ENCODE data around the gene AJM1.

- TF ChIP-seq CTCF (IDR thresholded peaks at IDR 0.05) = no peak
- TF ChIP-seq POLR2AphosphoS5 (IDR thresholded peaks at IDR 0.05) = no peak
- TF ChIP-seq POLR2A (IDR thresholded peaks at IDR 0.05) = no peak
Measured at GRCh38 chr9:136888454-136888853, 46.2 kb downstream of the AJM1 start.

Data from prostate gland (tissue), 2 donors.